BLaER1 treated with 17β-estradiol and CSF1 and Interleukin-3, amounts not matched to agents 10 nM and 100 nM (cell line): ENCODE data around the gene CD300C.
"Not testable (repeated sequence)": the region's sequence is repeated elsewhere in the genome, so short reads cannot be mapped to it uniquely, and the experiment has no call there.

Experiments used
- H3K27ac ChIP-seq, 11 experiments: shearing (Covaris generic); formaldehyde crosslinking; 2 replicates each; pipeline ENCODE4 v1.8.1; 2022
- H3K27me3 ChIP-seq, 11 experiments: shearing (Covaris generic); formaldehyde crosslinking; 2 replicates each; pipeline ENCODE4 v1.8.1; 2022
- H3K36me3 ChIP-seq, 11 experiments: shearing (Covaris generic); formaldehyde crosslinking; 2 replicates each; pipeline ENCODE4 v1.8.1; 2022
- H3K4me1 ChIP-seq, 10 experiments: shearing (Covaris generic); formaldehyde crosslinking; 2 replicates each; pipeline ENCODE4 v1.8.1; 2022
- H3K4me2 ChIP-seq, 11 experiments: shearing (Covaris generic); formaldehyde crosslinking; 2 replicates each; pipeline ENCODE4 v1.8.1; 2022
- H3K4me3 ChIP-seq, 10 experiments: shearing (Covaris generic); formaldehyde crosslinking; 2 replicates each; pipeline ENCODE4 v1.8.1; 2022
- H3K9ac ChIP-seq, 11 experiments: shearing (Covaris generic); formaldehyde crosslinking; 2 replicates each; pipeline ENCODE4 v1.8.1; 2022
- H3K9me3 ChIP-seq, 11 experiments: shearing (Covaris generic); formaldehyde crosslinking; replicated peaks in 1 of 11; 2 replicates each; pipeline ENCODE4 v1.8.1; 2022
- H4K20me1 ChIP-seq, 11 experiments: shearing (Covaris generic); formaldehyde crosslinking; 2 replicates each; pipeline ENCODE4 v1.8.1; 2022
- Cebpa-rat ChIP-seq, 11 experiments: shearing (Covaris generic); IDR thresholded peaks; 2 replicates each; pipeline ENCODE4 v1.8.1; 2022

The CD300C gene

GRCh38 chr17:74578979-74579378 is 33.1 kb upstream of the CD300C start:
- Histone ChIP-seq H4K20me1 (no peaks in the 10 kb centered on the region), H3K4me3 (no peak overlapping the region)

GRCh38 chr17:74574489-74575142 is 28.7 kb upstream of the CD300C start:
- H3K36me3 ChIP-seq, result no peaks in the 10 kb centered on the region
- H3K27ac ChIP-seq, result no peak overlapping the region
- no peaks in the 10 kb centered on the region for H4K20me1 ChIP-seq
- H3K9me3 ChIP-seq, result no peaks in the 10 kb centered on the region
- no peak for TF ChIP-seq Cebpa-rat (IDR thresholded peaks at IDR 0.05)
- no peak overlapping the region for H3K4me2 ChIP-seq
- H3K27me3 ChIP-seq, result no peaks in the 10 kb centered on the region
- peaks cover 5 to 28% (median 14%) of the 10 kb centered on the region in 10 experiments for H3K4me1 ChIP-seq
- no peak overlapping the region for H3K9ac ChIP-seq
- no peak overlapping the region for H3K4me3 ChIP-seq

More at GRCh38 chr17:74578979-74579378, 33.1 kb upstream of the CD300C start:
- no peaks in the 10 kb centered on the region for H3K27me3 ChIP-seq
- peaks cover 0 to 8% (median 2%) of the 10 kb centered on the region in 11 experiments; a peak in 12 of 22 replicates for H3K9me3 ChIP-seq
- TF ChIP-seq Cebpa-rat (IDR thresholded peaks at IDR 0.05), result no peak
- no peak overlapping the region for H3K27ac ChIP-seq
- peaks cover 13 to 15% (median 14%) of the 10 kb centered on the region in 10 experiments for H3K4me1 ChIP-seq
- H3K9ac ChIP-seq, result no peak overlapping the region
- no peaks in the 10 kb centered on the region for H3K36me3 ChIP-seq
- peak overlapping the region in 7 of 11 experiments; percentile 49 to 78 (median 69); a peak in 11 of 22 replicates for H3K4me2 ChIP-seq

GRCh38 chr17:74573635-74574034 is 27.7 kb upstream of the CD300C start:
- H3K27me3 ChIP-seq, H4K20me1 ChIP-seq, H3K27ac ChIP-seq, H3K36me3 ChIP-seq, H3K9me3 ChIP-seq, H3K9ac ChIP-seq, H3K4me3 ChIP-seq, H3K4me2 ChIP-seq: not testable (repeated sequence)
- H3K4me1 ChIP-seq, result peaks cover 0 to 33% (median 17%) of the 10 kb centered on the region in 10 experiments; a peak in 14 of 20 replicates

GRCh38 chr17:74573169-74573568 is 27.3 kb upstream of the CD300C start:
- Histone ChIP-seq H3K4me3 (no peak overlapping the region), H4K20me1 (no peaks in the 10 kb centered on the region; a peak in 1 of 22 replicates), H3K27ac (no peak overlapping the region), H3K9ac (no peak overlapping the region), H3K4me2 (no peak overlapping the region), H3K4me1 (peaks cover 0 to 37% (median 18%) of the 10 kb centered on the region in 10 experiments; a peak in 14 of 20 replicates), H3K36me3 (no peaks in the 10 kb centered on the region), H3K27me3 (no peaks in the 10 kb centered on the region), H3K9me3 (no peaks in the 10 kb centered on the region)
- no peak for TF ChIP-seq Cebpa-rat (IDR thresholded peaks at IDR 0.05)

- Histone ChIP-seq H3K27ac (no peak overlapping the region), H3K4me1 (peaks cover 0 to 51% (median 28%) of the 10 kb centered on the region in 10 experiments; a peak in 14 of 20 replicates)
- no peak for TF ChIP-seq Cebpa-rat (IDR thresholded peaks at IDR 0.05)
Observed at GRCh38 chr17:74571621-74572270, 25.8 kb upstream of the CD300C start.

GRCh38 chr17:74569020-74570003 is 23.4 kb upstream of the CD300C start:
- peaks cover 0 to 73% (median 35%) of the 10 kb centered on the region in 10 experiments; a peak in 15 of 20 replicates for H3K4me1 ChIP-seq
- H3K9me3 ChIP-seq, result no peaks in the 10 kb centered on the region
- no peaks in the 10 kb centered on the region for H3K27me3 ChIP-seq
- no peaks in the 10 kb centered on the region for H3K36me3 ChIP-seq
- peak overlapping the region in 4 of 11 experiments; percentile 28 to 64 (median 53); a peak in 7 of 22 replicates for H3K27ac ChIP-seq
- no peak overlapping the region for H3K4me3 ChIP-seq
- peak overlapping the region in 6 of 11 experiments; percentile 62 to 87 (median 85); a peak in 13 of 22 replicates for H3K4me2 ChIP-seq
- H3K9ac ChIP-seq, result peak overlapping the region in 3 of 11 experiments; percentile 4 to 33 (median 18); a peak in 3 of 22 replicates
- no peaks in the 10 kb centered on the region; a peak in 1 of 22 replicates for H4K20me1 ChIP-seq
- no peak for TF ChIP-seq Cebpa-rat (IDR thresholded peaks at IDR 0.05)

More at GRCh38 chr17:74571621-74572270, 25.8 kb upstream of the CD300C start:
- H4K20me1 ChIP-seq, result no peaks in the 10 kb centered on the region; a peak in 1 of 22 replicates
- no peaks in the 10 kb centered on the region for H3K27me3 ChIP-seq
- H3K9me3 ChIP-seq, result no peaks in the 10 kb centered on the region
- no peak overlapping the region for H3K9ac ChIP-seq
- no peak overlapping the region for H3K4me3 ChIP-seq
- H3K4me2 ChIP-seq, result no peak overlapping the region
- no peaks in the 10 kb centered on the region for H3K36me3 ChIP-seq

GRCh38 chr17:74568106-74568873 is 22.4 kb upstream of the CD300C start:
- Histone ChIP-seq H3K27me3 (no peaks in the 10 kb centered on the region), H3K4me3 (no peak overlapping the region), H3K4me2 (peak overlapping the region in 5 of 11 experiments; percentile 79 to 87 (median 85); a peak in 10 of 22 replicates), H4K20me1 (no peaks in the 10 kb centered on the region; a peak in 1 of 22 replicates), H3K4me1 (peaks cover 0 to 73% (median 35%) of the 10 kb centered on the region in 10 experiments; a peak in 15 of 20 replicates), H3K9ac (no peak overlapping the region), H3K9me3 (no peaks in the 10 kb centered on the region), H3K27ac (peak overlapping the region in 2 of 11 experiments; percentile 62 to 64; a peak in 4 of 22 replicates), H3K36me3 (no peaks in the 10 kb centered on the region)
- TF ChIP-seq Cebpa-rat (IDR thresholded peaks at IDR 0.05), result no peak

GRCh38 chr17:74567397-74567796 is 21.5 kb upstream of the CD300C start, which contains the start of gene CD300H:
Gene CD300H (minus strand): TSS chr17:74567509.
- Histone ChIP-seq H4K20me1 (no peaks in the 10 kb centered on the region; a peak in 1 of 22 replicates), H3K4me3 (no peak within 1 kb of the TSS), H3K36me3 (no peaks in the 10 kb centered on the region), H3K27ac (peak within 1 kb of the TSS in 3 of 11 experiments; percentile 46 to 64 (median 62); a peak in 4 of 22 replicates), H3K9ac (no peak within 1 kb of the TSS), H3K4me1 (peaks cover 0 to 73% (median 35%) of the 10 kb centered on the region in 10 experiments; a peak in 15 of 20 replicates), H3K4me2 (peak within 1 kb of the TSS in 6 of 11 experiments; percentile 15 to 87 (median 82); a peak in 11 of 22 replicates), H3K9me3 (no peaks in the 10 kb centered on the region), H3K27me3 (no peaks in the 10 kb centered on the region)
- TF ChIP-seq Cebpa-rat (IDR thresholded peaks at IDR 0.05), result no peak
